HEK293 (cell line): ENCODE results near the gene LIN9.

ENCODE experiments used
- BCL11A ChIP-seq: fragments of 450-650 bp; formaldehyde crosslinking; IDR thresholded peaks from 2 replicates; pipeline ENCODE4 v1.5.1; 2016; ENCODE audit warnings: low read depth, missing biosample characterization, missing genetic modification characterization
- IKZF3 ChIP-seq: fragments of 450-650 bp; IDR thresholded peaks from 2 replicates; pipeline ENCODE4 v1.5.0; 2018; ENCODE audit warnings: missing biosample characterization, mild to moderate bottlenecking, missing genetic modification characterization, moderate library complexity
- KLF16 ChIP-seq: fragments of 450-650 bp; formaldehyde crosslinking; IDR thresholded peaks from 2 replicates; pipeline ENCODE4 v1.5.1; 2017; ENCODE audit warnings: missing biosample characterization, missing genetic modification characterization
- PRDM1 ChIP-seq: fragments of 450-650 bp; formaldehyde crosslinking; IDR thresholded peaks from 2 replicates; pipeline ENCODE4; 2016; ENCODE audit warnings: missing biosample characterization, missing genetic modification characterization
- SCRT1 ChIP-seq: fragments of 450-650 bp; formaldehyde crosslinking; IDR thresholded peaks from 2 replicates; pipeline ENCODE4 v1.5.1; 2016; ENCODE audit warnings: missing biosample characterization, missing genetic modification characterization, borderline replicate concordance
- ZBTB17 ChIP-seq: fragments of 450-650 bp; formaldehyde crosslinking; IDR thresholded peaks from 2 replicates; pipeline ENCODE4 v1.5.1; 2016; ENCODE audit warnings: missing biosample characterization, missing genetic modification characterization
- ZFP37 ChIP-seq: fragments of 450-650 bp; formaldehyde crosslinking; IDR thresholded peaks from 2 replicates; pipeline ENCODE4 v1.5.1; 2016; ENCODE audit warnings: missing biosample characterization, missing genetic modification characterization
- ZNF335 ChIP-seq: fragments of 450-650 bp; formaldehyde crosslinking; conservative IDR thresholded peaks from 2 replicates; pipeline ENCODE4 v1.5.1; 2016; ENCODE audit warnings: missing biosample characterization, missing genetic modification characterization
- ZNF394 ChIP-seq: fragments of 450-650 bp; formaldehyde crosslinking; IDR thresholded peaks from 2 replicates; pipeline ENCODE4 v1.5.1; 2016; ENCODE audit warnings: missing biosample characterization, missing genetic modification characterization, mild to moderate bottlenecking, moderate library complexity, borderline replicate concordance
- ZNF521 ChIP-seq: fragments of 450-650 bp; formaldehyde crosslinking; IDR thresholded peaks from 2 replicates; pipeline ENCODE4 v1.5.1; 2017; ENCODE audit warnings: missing biosample characterization, mild to moderate bottlenecking, missing genetic modification characterization
- ZNF529 ChIP-seq: fragments of 450-650 bp; formaldehyde crosslinking; IDR thresholded peaks from 2 replicates; pipeline ENCODE4 v1.5.1; 2017; ENCODE audit warnings: missing genetic modification characterization, missing biosample characterization; ENCODE audit not compliant: insufficient replicate concordance
- ZNF600 ChIP-seq: fragments of 450-650 bp; formaldehyde crosslinking; IDR thresholded peaks from 2 replicates; pipeline ENCODE4 v1.5.1; 2016; ENCODE audit warnings: missing biosample characterization, missing genetic modification characterization
- ZNF654 ChIP-seq: fragments of 450-650 bp; formaldehyde crosslinking; IDR thresholded peaks from 2 replicates; pipeline ENCODE4 v1.5.1; 2016; ENCODE audit warnings: low read depth, missing biosample characterization, missing genetic modification characterization
- ZNF776 ChIP-seq: fragments of 450-650 bp; formaldehyde crosslinking; IDR thresholded peaks from 2 replicates; pipeline ENCODE4 v1.5.0; 2017; ENCODE audit warnings: missing biosample characterization, missing genetic modification characterization, borderline replicate concordance
- TF ChIP-seq, protein P1 (sequence below): fragments of 450-650 bp; formaldehyde crosslinking; IDR thresholded peaks from 2 replicates; pipeline ENCODE4 v1.5.1; 2016; ENCODE audit warnings: missing biosample characterization, missing genetic modification characterization
- TF ChIP-seq, protein P2 (sequence below): fragments of 450-650 bp; formaldehyde crosslinking; IDR thresholded peaks from 2 replicates; pipeline ENCODE4 v1.5.1; 2016; ENCODE audit warnings: missing biosample characterization, missing genetic modification characterization, borderline replicate concordance
- TF ChIP-seq, protein P3 (sequence below): fragments of 450-650 bp; IDR thresholded peaks from 2 replicates; pipeline ENCODE4 v1.5.1; 2018; ENCODE audit warnings: missing biosample characterization, missing genetic modification characterization
- TF ChIP-seq, protein P4 (sequence below): fragments of 450-650 bp; formaldehyde crosslinking; IDR thresholded peaks from 2 replicates; pipeline ENCODE4 v1.5.1; 2016; ENCODE audit warnings: missing biosample characterization, missing genetic modification characterization
- TF ChIP-seq, protein P5 (sequence below): fragments of 450-650 bp; IDR thresholded peaks from 2 replicates; pipeline ENCODE4 v1.5.1; 2018; ENCODE audit warnings: missing biosample characterization, mild to moderate bottlenecking, missing genetic modification characterization

The LIN9 gene

DNA sequence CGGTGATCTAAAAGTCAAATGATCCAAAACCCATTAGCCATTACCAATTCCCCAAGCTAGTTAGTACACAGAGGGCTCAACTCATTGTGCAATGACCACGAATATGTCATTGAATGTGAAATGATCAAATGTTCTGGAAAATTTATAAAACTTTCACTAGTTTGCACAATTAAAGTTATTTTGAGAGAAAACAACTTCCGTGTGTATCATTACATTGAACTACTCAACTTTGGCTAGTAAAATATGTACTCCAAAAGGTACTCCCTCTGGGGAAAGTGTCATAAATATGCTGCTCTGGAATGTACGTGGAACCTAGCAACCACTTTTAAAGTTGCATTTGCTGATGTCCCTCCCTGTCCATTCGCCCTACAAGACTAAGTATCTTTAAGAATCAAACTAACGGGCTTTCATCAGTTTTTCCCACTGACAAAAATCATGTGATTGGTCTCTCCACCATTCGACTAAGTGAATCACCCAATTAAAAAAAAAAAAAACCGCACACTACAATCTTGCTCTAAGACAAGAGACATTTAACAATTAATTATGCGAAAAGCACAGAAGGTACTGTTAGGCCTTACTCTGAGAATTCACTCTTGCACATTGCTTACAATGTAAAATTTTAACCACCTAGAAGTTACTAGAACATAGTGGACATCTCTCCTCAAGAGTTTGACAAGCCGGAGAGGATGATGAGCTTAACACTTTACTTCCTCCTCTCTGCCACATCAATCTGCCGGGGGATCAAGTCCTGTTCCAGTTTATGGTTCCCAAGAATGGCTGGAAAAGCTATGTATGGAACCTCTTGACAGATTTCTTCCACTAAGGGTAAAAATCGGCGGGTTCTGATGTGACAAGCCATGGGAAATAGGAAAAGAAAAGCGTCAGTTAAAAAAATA, 123.6 kb downstream of the LIN9 start (continued):
- TF ChIP-seq, protein P1, sequence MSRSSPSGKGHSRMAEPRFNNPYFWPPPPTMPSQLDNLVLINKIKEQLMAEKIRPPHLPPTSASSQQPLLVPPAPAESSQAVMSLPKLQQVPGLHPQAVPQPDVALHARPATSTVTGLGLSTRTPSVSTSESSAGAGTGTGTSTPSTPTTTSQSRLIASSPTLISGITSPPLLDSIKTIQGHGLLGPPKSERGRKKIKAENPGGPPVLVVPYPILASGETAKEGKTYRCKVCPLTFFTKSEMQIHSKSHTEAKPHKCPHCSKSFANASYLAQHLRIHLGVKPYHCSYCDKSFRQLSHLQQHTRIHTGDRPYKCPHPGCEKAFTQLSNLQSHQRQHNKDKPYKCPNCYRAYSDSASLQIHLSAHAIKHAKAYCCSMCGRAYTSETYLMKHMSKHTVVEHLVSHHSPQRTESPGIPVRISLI: peak; percentile 72
- TF ChIP-seq SCRT1: no peak
- TF ChIP-seq BCL11A: no peak
- TF ChIP-seq, protein P2, sequence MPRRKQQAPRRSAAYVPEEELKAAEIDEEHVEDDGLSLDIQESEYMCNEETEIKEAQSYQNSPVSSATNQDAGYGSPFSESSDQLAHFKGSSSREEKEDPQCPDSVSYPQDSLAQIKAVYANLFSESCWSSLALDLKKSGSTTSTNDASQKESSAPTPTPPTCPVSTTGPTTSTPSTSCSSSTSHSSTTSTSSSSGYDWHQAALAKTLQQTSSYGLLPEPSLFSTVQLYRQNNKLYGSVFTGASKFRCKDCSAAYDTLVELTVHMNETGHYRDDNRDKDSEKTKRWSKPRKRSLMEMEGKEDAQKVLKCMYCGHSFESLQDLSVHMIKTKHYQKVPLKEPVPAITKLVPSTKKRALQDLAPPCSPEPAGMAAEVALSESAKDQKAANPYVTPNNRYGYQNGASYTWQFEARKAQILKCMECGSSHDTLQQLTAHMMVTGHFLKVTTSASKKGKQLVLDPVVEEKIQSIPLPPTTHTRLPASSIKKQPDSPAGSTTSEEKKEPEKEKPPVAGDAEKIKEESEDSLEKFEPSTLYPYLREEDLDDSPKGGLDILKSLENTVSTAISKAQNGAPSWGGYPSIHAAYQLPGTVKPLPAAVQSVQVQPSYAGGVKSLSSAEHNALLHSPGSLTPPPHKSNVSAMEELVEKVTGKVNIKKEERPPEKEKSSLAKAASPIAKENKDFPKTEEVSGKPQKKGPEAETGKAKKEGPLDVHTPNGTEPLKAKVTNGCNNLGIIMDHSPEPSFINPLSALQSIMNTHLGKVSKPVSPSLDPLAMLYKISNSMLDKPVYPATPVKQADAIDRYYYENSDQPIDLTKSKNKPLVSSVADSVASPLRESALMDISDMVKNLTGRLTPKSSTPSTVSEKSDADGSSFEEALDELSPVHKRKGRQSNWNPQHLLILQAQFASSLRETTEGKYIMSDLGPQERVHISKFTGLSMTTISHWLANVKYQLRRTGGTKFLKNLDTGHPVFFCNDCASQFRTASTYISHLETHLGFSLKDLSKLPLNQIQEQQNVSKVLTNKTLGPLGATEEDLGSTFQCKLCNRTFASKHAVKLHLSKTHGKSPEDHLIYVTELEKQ (tag by site-specific recombination): 0 out of 2 replicates have a peak, but pooled peaks have one; percentile 13
- no peak for TF ChIP-seq ZNF529 (tag by site-specific recombination)
- peak; percentile 81 for TF ChIP-seq ZNF600
- no peak for TF ChIP-seq ZNF654 (tag by site-specific recombination)
- no peak for TF ChIP-seq ZNF776 (tag by site-specific recombination)
- peak; percentile 17; the same call in 1 of the 2 replicates for TF ChIP-seq ZNF394 (tag by site-specific recombination)
- TF ChIP-seq, protein P3, sequence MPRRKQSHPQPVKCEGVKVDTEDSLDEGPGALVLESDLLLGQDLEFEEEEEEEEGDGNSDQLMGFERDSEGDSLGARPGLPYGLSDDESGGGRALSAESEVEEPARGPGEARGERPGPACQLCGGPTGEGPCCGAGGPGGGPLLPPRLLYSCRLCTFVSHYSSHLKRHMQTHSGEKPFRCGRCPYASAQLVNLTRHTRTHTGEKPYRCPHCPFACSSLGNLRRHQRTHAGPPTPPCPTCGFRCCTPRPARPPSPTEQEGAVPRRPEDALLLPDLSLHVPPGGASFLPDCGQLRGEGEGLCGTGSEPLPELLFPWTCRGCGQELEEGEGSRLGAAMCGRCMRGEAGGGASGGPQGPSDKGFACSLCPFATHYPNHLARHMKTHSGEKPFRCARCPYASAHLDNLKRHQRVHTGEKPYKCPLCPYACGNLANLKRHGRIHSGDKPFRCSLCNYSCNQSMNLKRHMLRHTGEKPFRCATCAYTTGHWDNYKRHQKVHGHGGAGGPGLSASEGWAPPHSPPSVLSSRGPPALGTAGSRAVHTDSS: peak; percentile 86
- TF ChIP-seq ZNF521 (tag by site-specific recombination): no peak
- TF ChIP-seq IKZF3: 0 out of 2 replicates have a peak, but pooled peaks have one; percentile 11
- TF ChIP-seq ZNF335 (tag by site-specific recombination): 0 out of 2 replicates have a peak, but pooled peaks have one; percentile 15
- 0 out of 2 replicates have a peak, but pooled peaks have one; percentile 7 for TF ChIP-seq KLF16 (tag by site-specific recombination)
- peak; percentile 58; the same call in 1 of the 2 replicates for TF ChIP-seq ZBTB17 (tag by site-specific recombination)
- TF ChIP-seq, protein P4, sequence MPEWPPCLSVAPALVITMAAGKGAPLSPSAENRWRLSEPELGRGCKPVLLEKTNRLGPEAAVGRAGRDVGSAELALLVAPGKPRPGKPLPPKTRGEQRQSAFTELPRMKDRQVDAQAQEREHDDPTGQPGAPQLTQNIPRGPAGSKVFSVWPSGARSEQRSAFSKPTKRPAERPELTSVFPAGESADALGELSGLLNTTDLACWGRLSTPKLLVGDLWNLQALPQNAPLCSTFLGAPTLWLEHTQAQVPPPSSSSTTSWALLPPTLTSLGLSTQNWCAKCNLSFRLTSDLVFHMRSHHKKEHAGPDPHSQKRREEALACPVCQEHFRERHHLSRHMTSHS (tag by site-specific recombination): no peak
- no peak for TF ChIP-seq ZFP37 (tag by site-specific recombination)
- peak; percentile 89 for TF ChIP-seq PRDM1 (tag by site-specific recombination)
- TF ChIP-seq, protein P5, sequence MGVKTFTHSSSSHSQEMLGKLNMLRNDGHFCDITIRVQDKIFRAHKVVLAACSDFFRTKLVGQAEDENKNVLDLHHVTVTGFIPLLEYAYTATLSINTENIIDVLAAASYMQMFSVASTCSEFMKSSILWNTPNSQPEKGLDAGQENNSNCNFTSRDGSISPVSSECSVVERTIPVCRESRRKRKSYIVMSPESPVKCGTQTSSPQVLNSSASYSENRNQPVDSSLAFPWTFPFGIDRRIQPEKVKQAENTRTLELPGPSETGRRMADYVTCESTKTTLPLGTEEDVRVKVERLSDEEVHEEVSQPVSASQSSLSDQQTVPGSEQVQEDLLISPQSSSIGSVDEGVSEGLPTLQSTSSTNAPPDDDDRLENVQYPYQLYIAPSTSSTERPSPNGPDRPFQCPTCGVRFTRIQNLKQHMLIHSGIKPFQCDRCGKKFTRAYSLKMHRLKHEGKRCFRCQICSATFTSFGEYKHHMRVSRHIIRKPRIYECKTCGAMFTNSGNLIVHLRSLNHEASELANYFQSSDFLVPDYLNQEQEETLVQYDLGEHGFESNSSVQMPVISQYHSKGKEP: 0 out of 2 replicates have a peak, but pooled peaks have one; percentile 27
